CD4-positive, alpha-beta T cell treated with Interleukin-6 at 100 ng/mL for 8 hours (primary cell): ENCODE measurements around the gene DMD.
"Not testable (repeated sequence)": the region's sequence is repeated elsewhere in the genome, so short reads cannot be mapped to it uniquely, and the experiment has no call there.

Source experiments
- DNase-seq: peaks from one replicate; pipeline ENCODE4 v3.0.0-alpha.2; 2020; ENCODE audit warnings: mixed read lengths, low spot score

The DMD gene

GRCh38 chrX:33211356-33212260, at the start of gene DMD:
Gene DMD (minus strand): TSS chrX:33211549. CDS start chrX:33211312, 237 bp downstream.
- no peak for DNase-seq

- no peak for DNase-seq
Observed at GRCh38 chrX:33252306-33252825, 41.0 kb upstream of the DMD start.

- DNase-seq, result no peak
Observed at GRCh38 chrX:33218819-33219218, 7.5 kb upstream of the DMD start.

- DNase-seq, result no peak
Observed at GRCh38 chrX:33210156-33210555, 1.2 kb downstream of the DMD start.

GRCh38 chrX:33207056-33207455, 4.3 kb downstream of the DMD start:
- no peak for DNase-seq

- no peak for DNase-seq
Observed at GRCh38 chrX:33205321-33205720, 6.0 kb downstream of the DMD start.

- DNase-seq, result no peak
Observed at GRCh38 chrX:33204889-33205288, 6.5 kb downstream of the DMD start.

- no peak for DNase-seq
Observed at GRCh38 chrX:33198561-33199279, 12.6 kb downstream of the DMD start.

- DNase-seq, result no peak
Observed at GRCh38 chrX:33195698-33196097, 15.7 kb downstream of the DMD start.

- no peak for DNase-seq
Observed at GRCh38 chrX:33194876-33195433, 16.4 kb downstream of the DMD start.

- DNase-seq, result no peak
Observed at GRCh38 chrX:33194289-33194688, 17.1 kb downstream of the DMD start.

GRCh38 chrX:33190016-33190415, 21.3 kb downstream of the DMD start:
- no peak for DNase-seq

GRCh38 chrX:33188881-33189280, 22.5 kb downstream of the DMD start:
- no peak for DNase-seq

GRCh38 chrX:33188286-33188685, 23.1 kb downstream of the DMD start:
- DNase-seq, result no peak

- DNase-seq, result not testable (repeated sequence)
Observed at GRCh38 chrX:33184803-33185202, 26.5 kb downstream of the DMD start.

- DNase-seq, result no peak
Observed at GRCh38 chrX:33183361-33183760, 28.0 kb downstream of the DMD start.

GRCh38 chrX:33178690-33179089, 32.7 kb downstream of the DMD start:
- DNase-seq, result no peak

- DNase-seq, result no peak
Observed at GRCh38 chrX:33178218-33178617, 33.1 kb downstream of the DMD start.

GRCh38 chrX:33175201-33175600, 36.1 kb downstream of the DMD start:
- no peak for DNase-seq

- DNase-seq, result no peak
Observed at GRCh38 chrX:33171041-33171440, 40.3 kb downstream of the DMD start.

- no peak for DNase-seq
Observed at GRCh38 chrX:33161829-33162228, 49.5 kb downstream of the DMD start.

GRCh38 chrX:33160273-33160672, 51.1 kb downstream of the DMD start:
- DNase-seq, result no peak
